GM18511 (cell line): ENCODE measurements around the gene CX3CL1.

Experiments
- ATAC-seq: cut with Tn5 transposase; IDR thresholded peaks from one replicate; pipeline ENCODE4 v1.9.1; 2021; ENCODE audit warnings: mild to moderate bottlenecking, moderate library complexity; ENCODE audit not compliant: unreplicated experiment

CX3CL1 gene

DNA sequence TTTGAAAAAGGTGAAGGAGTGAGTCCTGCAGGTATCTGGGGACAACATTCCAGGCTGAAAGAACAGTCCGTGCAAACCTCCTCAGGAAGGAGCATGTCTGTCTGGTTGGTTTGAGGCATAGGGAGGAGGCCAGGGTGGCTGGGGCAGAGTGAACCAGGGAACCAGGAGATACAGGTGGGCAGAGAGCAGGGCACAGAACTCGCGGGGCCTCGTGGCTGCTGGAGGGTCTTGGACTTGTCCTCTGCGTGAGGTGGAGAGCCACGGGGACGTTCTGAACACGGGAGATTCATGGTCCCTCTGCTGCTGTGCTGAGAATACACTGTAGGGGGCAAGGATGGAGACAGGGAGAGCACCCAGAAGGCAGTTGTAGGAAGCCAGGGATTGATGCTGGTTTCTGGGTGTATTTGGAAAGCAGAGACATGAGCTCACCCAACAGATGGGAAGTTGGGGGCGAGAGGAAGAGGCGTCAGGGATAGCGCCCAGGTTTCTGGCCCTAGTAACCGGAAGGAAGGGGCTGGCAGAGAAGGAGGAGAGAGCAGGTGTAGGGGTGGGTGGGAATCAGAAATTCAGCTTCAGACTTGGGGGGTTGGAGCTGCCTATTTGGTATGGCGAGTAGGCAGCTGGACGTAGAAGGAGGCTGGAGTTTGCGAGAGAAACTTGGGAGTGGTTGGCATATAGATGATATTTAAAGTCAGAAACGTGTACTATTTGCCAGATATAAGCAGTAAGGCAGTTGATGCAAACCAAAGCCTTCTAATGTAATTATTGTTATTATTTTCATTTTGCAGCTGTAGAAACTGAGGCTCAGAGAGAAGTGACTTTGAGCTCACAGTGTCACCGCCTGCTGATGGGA lies 31.9 kb downstream of the CX3CL1 start, which contains the start of gene CCL17:
CCL17 (plus strand) TSS at position 803 of the 853 bp plus-strand sequence. CDS start 9,166 bp downstream, outside the sequence.
- no peak for ATAC-seq

DNA sequence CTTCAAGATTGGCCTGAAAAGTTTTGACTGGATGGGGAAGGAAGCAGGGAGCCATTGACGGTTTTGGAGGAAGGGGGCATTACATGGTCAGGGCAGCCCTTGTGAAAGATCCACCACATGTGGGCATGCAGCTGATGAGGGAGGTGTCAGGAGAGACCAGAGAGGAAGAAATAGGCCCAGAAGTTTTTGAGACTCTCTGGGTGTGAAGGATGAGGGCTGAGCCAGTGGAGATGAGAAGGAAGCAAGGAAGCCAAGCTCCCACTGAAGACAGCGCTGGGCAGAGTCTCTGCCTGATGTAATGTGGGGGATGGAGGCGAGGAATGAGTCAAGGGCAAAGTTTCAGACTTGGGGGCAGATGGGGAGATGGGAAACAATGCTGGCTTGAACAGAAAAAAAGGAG lies 32.8 kb downstream of the CX3CL1 start:
- ATAC-seq, result no peak

DNA sequence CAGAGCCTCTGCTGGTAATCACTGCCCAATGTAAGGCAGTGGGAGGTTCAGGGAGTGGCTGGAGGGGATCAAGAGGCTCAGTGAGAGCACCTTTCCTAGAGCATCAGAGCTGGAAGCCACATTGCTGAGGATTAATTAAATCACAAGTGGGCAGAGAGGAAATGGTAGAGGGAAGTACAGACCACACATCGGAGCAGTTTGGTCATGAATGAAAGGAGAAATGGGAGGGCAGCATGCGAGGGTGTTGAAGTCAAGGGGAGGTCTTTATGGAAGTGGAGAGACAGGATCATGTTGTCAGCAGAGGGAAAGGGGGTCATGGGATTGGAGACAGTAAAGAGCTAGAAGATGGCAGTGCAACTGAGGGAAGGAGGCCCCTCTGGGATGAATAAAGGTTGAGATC lies 34.6 kb downstream of the CX3CL1 start:
- ATAC-seq, result no peak

DNA sequence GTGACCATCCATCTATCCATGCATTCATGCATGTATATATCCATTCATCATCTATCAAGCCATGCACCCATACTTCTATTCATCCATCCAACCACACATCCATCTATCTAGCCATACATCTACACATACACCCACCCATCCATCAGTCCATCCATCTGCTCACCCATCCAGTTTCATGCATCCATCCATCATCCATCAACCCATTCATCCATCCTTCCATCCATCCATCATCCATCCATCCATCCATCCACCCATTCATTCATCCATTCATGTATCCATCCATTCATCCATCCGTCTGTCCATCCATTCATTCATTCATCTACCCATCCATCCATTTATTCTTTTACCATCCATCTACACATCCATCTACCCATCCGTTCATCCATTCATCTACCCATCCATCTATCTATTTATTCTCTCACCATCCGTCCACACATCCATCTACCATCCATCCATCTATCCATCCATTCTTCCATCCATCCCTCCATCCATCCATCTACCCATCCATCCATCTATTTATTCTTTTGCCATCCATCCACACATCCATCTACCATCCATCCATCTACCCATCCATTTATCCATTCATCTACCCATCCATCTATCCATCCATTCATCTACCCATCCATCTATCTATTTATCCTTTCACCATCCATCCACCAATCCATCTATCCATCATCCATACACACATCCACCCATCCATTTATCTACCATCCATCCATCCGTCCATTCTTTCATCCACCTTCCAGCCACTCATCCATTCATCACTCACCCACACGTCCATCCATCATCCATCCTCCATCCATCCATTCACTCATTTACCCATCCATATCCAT lies 35.4 kb downstream of the CX3CL1 start:
- ATAC-seq, result no peak

DNA sequence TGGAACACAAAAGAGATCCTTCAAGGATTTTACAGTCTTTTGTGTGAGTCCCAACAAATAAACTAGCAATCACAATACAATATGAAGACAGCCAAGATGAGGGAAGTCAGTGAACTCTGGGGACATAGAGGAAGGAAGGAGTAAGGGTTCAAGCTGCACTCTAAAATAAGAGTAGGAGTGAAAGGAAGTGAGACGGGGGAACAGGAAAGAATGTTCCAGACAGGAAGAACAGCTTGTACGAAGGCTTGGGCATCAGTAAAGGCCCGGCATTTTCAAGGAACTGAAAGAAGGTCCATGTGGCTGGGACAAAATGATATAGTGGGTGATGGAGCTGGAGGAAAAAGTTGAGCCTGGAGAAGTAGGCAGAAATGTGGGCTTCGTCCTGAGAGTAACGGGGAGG lies 36.8 kb downstream of the CX3CL1 start:
- no peak for ATAC-seq

DNA sequence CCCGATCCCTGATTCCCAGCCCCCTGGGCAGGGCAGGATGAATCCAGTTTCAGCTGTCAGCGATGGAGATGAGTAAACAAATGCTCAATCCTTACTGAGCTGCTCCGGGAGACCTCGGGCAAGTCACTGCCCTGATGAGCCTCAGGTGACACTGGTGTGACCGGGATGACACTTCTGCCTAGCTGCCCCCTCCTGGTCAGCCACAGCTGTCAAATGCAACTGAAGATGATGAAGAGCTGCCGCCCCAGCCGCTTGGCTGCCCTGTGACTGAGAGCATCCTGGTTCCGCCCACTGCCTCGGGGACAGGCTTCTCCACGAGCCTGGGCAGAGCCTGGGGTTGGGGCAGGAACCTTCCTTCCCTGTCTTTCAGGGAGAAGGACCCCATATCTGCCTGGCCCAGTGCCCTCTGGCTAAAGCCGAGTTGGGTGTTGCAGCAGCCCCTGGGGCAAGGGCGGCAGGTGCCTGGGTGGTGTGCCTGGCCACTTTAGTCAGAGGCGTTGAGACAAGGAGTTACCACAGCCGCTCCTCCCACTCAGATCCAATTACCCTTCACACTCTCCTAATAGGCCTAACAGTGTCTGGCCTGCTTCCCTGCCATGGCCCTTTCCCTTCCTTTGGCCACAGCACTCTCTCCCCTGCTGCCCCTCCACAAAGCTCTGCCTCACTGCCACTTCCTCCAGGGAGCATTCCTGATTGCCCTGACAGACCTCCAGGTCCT lies 37.7 kb downstream of the CX3CL1 start:
- no peak for ATAC-seq

DNA sequence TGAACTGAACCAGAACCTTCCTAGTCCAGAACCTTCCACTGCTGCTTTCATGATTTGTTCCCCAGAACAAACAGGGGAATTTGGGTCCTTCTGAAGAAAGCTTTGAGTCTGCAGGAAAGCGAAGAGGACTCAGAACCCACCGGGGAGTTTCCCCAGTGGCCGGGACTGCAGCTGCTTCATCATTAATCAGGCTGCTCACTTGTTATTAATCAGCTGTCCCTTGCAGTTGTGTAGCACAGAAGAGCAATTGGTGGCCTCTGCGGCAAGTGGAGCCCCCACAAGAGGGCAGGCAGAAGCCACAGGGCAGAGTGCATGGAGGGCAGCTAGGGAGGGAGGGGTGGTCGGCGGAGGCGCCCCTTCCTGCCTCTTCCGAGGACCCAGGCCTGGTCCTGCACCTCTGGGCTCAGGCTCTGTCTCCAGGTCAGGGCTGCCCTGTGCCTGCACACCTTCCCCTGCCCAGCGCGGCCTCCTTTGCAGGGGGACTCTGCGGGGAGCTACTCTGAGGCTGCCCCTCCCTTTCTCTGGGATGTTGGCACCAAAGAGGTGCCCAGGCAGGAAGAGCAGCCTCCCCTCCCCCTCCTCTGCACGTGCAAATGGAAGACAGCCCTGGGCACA lies 39.2 kb downstream of the CX3CL1 start:
- no peak for ATAC-seq

DNA sequence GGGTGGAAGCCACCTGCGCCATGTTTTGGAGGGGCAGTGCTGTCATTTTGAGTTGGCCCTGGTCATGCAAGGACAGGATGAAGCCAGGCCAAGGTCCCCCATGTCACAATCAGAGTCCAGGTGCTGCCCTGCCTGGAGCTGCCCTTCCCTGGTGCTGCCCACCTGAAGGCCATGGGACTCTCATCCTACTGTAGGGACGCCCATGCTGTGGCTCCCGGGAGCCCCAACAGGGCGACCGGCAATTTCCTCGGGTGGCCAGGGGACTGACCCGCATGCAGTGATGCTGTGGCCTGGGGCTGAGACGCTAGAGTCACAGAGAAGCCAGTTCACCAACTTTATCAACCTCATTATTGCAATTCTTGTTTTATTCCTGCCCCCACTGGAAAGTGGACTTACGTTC lies 40.3 kb downstream of the CX3CL1 start:
- no peak for ATAC-seq

DNA sequence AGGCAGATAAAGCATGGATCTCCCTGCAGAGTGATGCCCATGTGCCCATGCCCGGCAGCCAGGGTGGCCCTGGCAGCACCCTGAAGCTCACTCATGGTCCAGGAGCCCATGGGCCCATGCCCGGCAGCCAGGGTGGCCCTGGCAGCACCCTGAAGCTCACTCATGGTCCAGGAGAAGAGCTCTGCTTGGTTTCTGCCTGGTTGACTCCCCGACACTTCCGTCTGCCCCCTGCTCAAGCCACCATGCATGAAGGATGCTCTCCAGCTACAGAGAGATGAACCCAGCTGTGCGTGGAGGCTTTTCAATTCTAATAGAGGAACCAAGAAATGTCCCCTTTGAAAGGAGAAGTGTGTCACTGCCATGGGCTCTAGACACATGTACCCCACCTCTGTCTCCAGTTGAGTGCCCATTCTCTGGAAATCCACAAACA lies 41.0 kb downstream of the CX3CL1 start:
- ATAC-seq, result peak; percentile 81

DNA sequence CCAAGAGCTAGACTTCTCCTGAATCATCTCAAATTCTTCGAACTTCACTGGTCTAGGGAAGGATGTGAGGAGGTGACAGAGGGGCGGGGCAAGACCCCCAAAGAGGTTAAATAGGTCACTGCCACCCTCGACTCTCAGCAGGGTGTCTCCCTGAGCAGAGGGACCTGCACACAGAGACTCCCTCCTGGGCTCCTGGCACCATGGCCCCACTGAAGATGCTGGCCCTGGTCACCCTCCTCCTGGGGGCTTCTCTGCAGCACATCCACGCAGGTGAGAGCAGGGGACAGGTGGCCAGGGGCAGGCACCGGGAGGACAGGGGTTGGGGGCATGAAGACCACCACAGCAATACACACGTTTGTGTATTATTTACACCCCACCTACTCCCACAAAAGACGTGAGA lies 41.4 kb downstream of the CX3CL1 start:
- ATAC-seq, result peak; percentile 10

DNA sequence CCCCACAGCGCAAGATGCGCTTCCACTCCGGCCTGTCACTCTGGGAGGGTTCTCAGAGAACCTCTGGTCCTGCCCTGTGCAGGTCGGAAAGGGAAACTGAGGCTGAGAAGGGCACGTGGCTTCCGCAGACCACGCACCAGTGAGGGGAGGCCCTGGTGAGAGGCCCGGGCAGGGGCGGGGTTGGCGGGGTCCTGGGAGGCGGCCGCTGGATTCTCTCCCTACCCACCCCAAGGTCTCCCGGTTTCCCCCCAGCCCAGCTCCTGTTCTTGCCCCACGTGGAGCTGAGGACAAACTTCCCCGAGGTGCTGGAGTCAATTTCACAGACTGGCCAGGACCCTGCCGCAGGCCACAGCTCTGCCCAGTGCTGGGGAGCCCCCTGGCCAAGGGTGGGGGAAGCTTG lies 43.8 kb downstream of the CX3CL1 start:
- no peak for ATAC-seq

DNA sequence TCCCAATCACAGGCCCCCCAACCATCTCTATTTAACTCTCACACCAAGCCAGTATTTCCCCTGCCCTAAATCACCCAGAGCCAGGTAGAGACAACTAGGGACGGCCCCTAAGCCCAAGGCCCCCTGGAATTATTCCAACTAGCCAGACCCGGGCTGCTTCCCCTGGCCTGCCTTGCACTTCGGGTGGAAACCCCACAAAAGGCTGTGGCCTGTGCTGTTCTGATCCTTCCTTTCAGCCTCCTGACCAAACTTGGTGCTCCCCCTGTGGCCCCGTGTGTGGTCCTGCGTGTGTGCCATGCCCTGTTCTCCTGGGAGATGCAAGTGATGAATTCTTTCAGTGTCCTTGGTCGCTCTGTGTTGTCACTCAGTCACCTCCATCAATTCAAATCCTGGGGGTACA lies 47.2 kb downstream of the CX3CL1 start:
- no peak for ATAC-seq

DNA sequence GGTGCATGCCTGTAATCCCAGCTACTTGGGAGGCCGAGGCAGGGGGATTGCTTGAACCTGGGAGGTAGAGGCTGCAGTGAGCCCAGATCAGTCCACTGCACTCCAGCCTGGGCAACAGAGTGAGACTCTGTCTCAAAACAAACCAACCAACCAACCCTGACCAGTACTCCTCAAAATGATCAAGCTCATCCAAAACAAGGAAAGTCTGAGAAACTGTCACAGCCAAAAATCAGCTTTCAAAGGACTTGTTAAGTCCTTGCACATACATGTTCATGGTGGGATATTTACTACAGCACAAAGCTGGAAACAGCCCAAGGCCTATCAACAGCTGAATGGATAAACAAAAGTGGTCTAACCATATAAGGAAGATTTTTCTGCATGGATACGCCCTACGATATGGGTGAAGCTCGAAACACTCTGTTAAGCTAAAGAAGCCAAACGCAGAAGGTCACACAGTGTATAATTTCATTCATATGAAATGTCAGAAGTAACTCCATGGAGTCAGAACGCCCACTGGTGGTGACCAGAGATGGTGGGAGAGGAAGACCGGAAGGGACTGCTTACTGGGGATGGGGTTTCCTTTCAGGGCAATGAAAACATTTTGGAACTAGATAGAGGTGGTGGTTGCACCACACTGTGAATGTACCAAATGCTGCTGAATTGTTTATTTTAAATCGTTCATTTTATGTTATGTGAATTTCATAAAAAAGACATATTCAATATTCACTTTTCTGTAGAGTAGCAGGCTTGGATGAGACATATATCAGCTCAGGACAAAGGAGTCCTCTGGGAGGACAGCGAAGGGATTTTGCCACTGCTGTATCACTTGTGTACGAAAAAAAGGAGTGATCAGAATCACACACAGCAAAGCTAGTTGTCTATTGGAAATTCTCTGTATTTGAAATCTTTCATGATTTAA lies 50.0 kb downstream of the CX3CL1 start:
- ATAC-seq, result no peak

DNA sequence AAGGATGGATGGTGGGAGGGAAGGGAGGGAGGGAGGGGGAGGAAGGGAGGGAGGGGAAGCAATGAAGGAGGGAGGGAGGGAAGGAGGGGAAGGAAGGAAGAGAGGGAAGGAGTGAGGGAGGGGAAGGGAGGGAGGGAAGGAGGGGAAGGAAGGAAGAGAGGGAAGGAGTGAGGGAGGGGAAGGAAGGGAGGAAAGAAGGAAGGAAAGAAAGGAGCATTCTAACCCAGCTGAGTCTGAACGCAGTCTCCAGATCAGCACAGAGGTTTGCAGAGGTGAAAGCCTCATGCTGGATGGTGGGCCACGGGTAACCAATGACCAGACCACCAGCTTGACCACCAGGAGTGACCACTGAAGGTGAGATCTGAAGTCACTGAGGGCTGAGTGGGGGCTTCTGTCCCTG lies 50.9 kb downstream of the CX3CL1 start:
- no peak for ATAC-seq

DNA sequence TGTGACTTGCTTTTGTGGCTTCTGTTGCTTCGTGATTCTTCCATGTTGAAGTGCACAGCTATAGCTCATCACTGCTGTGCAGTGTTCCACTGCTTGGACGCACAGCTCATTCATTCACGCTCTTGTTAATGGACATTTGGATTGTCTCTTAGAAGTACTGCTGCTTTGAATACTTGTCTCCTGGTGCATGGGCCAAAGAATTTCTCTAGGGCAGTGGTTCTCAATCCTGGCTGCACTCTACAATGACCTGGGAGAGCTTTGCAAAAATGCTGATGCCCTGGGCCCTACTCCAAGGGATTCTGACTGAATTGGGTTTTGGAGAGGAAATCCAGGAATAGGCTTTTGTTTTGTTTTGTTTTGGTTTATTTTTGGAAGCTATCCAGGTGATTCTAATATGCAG lies 52.3 kb downstream of the CX3CL1 start:
- ATAC-seq, result no peak

DNA sequence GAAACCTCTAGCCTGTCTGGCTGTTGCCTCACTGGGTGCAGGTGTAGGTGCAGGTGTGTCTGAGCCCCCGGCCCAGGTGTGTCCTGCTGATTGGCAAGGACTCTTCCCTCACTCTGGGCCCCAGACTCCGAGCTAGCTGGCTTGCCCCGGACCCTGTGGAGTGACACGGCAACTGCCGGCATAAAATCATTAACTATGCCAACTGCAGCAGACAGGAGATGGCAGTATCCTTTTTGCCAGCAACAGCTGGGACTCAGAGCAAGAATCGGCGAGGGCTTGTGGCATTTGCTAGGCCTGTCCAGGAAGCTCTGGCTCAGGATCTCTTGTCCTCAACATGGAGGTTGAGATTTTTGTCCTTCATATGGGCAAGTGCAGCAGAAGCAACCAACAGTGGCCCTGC lies 54.1 kb downstream of the CX3CL1 start:
- no peak for ATAC-seq

DNA sequence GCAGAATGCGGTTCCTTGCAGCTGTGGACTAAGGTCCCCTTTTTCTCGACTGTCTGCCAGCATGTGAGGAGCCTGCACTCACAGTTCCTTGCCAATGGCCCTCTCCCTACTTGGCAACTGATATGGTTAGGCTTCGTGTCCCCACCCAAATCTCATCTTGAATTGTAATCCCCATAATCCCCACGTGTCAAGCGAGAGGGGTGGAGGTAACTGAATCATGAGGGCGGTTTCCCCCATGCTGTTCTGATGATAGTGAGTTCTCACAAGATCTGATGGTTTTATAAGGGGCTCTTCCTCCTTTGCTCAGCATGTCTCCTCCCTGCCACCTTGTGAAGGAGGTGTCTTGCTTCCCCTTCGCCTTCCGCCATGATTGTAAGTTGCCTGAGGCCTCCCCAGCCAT lies 55.0 kb downstream of the CX3CL1 start:
- no peak for ATAC-seq

DNA sequence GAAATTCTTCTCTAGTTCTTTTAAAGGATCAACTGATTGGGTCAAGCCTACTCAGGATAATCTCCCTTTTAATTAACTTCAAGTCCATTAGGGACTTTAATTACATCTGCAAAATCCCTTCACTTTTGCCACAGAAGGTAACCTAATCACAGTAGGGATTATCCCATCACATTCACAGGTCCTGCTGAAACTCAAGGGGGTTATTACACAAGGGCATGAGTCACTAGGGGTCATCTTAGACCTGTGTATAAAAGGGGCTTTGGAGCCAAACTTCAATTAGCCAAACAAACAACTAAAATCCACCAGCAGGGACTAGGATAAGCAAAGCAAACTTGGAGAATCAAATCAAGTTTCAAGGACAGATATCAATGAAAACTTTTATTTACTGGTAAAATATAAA lies 55.5 kb downstream of the CX3CL1 start:
- no peak for ATAC-seq

DNA sequence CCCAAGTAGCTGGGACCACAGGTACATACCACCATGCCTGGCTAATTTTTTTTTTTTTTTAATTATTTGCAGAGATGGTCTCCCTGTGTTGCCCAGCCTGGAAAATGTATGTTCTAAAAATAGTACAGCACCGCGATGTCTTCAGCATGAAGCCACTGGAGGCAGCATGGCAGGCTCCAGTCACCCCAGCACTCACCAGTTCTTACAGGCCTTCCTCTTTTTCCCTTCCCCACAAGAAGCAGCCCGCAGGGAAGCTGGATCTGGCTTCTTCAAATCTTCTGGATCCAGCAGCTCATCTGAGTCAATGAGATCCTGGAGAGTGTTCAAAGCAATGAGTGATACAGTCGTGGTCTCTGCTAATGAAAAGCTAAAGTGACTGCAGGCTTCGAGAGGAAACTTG lies 58.7 kb downstream of the CX3CL1 start:
- ATAC-seq, result no peak

DNA sequence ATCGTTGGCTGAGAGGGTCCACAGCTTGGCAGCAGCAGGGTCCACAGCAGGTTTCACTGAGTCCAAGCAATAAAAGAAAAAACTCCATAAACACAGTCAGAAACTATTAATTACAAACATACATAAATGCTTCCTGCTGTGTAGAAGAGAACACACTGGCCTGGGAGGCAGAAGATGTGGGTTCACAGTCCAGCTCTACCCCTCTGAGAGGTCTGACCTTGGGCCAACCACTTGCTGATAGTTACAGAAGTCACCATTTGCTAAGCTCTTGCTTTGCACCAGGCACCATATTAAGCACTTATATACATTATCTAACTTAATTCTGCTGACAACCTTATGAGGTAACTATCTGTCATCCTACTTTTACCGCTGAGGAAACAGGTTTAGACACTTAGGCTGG lies 60.2 kb downstream of the CX3CL1 start:
- no peak for ATAC-seq
